Measurements from ENCODE around the gene SHMT2.

DNA sequence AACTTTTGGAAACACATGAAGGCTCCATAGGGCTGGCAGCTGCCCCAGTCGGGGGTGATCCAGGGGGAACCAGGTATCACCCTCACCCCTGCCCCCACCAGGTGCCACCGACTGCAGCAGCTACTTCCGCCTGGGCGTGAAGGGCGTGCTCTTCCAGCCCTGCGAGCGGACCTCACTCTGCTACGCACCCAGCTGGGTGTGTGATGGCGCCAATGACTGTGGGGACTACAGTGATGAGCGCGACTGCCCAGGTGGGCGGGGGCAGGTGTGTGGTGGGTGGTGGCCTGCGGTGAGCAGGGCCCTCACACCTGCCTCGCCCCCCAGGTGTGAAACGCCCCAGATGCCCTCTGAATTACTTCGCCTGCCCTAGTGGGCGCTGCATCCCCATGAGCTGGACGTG is 35.3 kb upstream of the SHMT2 start:
- TF ChIP-seq, protein P1, sequence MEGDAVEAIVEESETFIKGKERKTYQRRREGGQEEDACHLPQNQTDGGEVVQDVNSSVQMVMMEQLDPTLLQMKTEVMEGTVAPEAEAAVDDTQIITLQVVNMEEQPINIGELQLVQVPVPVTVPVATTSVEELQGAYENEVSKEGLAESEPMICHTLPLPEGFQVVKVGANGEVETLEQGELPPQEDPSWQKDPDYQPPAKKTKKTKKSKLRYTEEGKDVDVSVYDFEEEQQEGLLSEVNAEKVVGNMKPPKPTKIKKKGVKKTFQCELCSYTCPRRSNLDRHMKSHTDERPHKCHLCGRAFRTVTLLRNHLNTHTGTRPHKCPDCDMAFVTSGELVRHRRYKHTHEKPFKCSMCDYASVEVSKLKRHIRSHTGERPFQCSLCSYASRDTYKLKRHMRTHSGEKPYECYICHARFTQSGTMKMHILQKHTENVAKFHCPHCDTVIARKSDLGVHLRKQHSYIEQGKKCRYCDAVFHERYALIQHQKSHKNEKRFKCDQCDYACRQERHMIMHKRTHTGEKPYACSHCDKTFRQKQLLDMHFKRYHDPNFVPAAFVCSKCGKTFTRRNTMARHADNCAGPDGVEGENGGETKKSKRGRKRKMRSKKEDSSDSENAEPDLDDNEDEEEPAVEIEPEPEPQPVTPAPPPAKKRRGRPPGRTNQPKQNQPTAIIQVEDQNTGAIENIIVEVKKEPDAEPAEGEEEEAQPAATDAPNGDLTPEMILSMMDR (conservative IDR thresholded peaks at IDR 0.05 in 1 of 2, IDR thresholded peaks at IDR 0.05 in 1 of 2; ENCODE audit: low read depth in 1 of 2, low read length in 2 of 2), result no peak
- TF ChIP-seq EZH2 (IDR thresholded peaks at IDR 0.05; ENCODE audit: low read length, missing control alignments), result no peak
